ENCODE results near the gene SMAD1.
"Not testable (repeated sequence)": the region's sequence is repeated elsewhere in the genome, so short reads cannot be mapped to it uniquely, and the experiment has no call there.

SMAD1 gene

GRCh38 chr4:145523117-145523516, 41.5 kb downstream of the SMAD1 start:
- no peak for FAIRE-seq

DNA sequence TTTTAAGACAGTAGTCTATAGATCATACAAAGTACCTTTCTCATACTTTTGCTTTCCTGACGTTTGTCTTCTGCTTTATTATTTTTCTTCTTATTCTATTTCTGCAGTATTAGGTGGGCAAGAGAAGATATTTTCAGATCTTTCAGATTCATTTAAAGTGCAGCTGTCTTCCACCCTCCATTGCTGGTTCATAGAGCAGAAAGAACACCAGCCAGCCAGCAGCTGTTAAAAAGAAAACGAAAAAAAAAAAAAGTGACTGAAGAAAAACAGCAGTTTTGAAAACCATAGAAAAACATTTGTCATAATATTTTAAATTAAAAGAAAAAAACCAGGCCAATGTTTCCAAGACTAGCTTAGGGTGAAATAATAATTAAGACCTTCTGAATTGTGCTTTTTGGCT, 42.9 kb downstream of the SMAD1 start:
- DNase-seq (ENCODE audit: extremely low spot score, insufficient read length, low read depth) (no peak), FAIRE-seq (peak; percentile 52)

More at GRCh38 chr4:145523117-145523516, 41.5 kb downstream of the SMAD1 start:
- DNase-seq (ENCODE audit: extremely low spot score, insufficient read length, low read depth), result no peak

- no peak for DNase-seq (ENCODE audit: extremely low spot score, insufficient read length, low read depth)
- FAIRE-seq, result no peak
These were observed 43.7 kb downstream of the SMAD1 start for GRCh38 chr4:145525291-145525740.

GRCh38 chr4:145527773-145528172, 46.1 kb downstream of the SMAD1 start:
- DNase-seq (ENCODE audit: extremely low spot score, insufficient read length, low read depth) (no peak), FAIRE-seq (no peak)

DNA sequence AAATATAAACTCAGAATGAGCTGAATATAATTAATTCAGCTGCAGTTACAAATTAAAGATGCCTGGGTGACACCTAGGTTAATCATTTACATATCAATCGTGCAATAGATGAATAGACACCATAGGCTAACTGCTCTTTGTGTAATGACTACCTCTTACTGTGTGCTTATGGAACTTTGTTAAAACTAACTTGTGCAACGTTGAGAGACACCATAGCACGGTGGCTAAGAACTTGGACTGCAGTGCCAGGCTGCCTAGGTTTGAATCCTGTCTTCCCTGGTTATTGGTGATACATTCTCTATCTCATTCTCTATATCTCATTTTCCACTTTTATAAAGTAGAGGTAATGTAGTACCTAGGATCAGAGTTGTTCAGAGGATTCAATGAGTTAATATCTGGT, 46.9 kb downstream of the SMAD1 start:
- no peak for DNase-seq (ENCODE audit: extremely low spot score, insufficient read length, low read depth)
- FAIRE-seq, result no peak

- DNase-seq (ENCODE audit: extremely low spot score, insufficient read length, low read depth) (no peak), FAIRE-seq (peak; percentile 67)
These were observed 48.5 kb downstream of the SMAD1 start for GRCh38 chr4:145530189-145530588.

GRCh38 chr4:145530662-145531061, 49.0 kb downstream of the SMAD1 start:
- no peak for DNase-seq (ENCODE audit: extremely low spot score, insufficient read length, low read depth)

GRCh38 chr4:145531223-145531622, 49.6 kb downstream of the SMAD1 start:
- FAIRE-seq, result no peak
- no peak for DNase-seq (ENCODE audit: extremely low spot score, insufficient read length, low read depth)

More at GRCh38 chr4:145530662-145531061, 49.0 kb downstream of the SMAD1 start:
- peak; percentile 9 for FAIRE-seq

DNA sequence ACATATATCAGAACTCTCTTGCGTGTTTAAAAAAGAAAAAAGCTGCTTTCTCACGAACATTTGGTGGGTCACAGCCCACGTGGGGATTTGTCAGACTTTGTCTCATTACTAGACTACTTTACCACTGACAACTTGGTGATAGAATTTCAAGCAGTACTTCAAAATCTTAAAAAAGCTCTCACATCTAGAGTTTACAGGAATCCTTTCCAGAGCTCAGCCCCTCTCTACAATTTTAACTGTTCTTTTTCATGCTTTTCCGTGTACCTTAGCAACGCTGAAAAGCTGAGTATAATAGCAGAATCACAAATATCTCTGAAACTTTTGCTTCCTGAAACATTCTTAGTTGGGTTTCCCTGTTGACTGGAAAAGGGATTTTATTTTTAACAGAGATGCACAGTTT, 50.2 kb downstream of the SMAD1 start:
- no peak for FAIRE-seq
- no peak for DNase-seq (ENCODE audit: extremely low spot score, insufficient read length, low read depth)

DNA sequence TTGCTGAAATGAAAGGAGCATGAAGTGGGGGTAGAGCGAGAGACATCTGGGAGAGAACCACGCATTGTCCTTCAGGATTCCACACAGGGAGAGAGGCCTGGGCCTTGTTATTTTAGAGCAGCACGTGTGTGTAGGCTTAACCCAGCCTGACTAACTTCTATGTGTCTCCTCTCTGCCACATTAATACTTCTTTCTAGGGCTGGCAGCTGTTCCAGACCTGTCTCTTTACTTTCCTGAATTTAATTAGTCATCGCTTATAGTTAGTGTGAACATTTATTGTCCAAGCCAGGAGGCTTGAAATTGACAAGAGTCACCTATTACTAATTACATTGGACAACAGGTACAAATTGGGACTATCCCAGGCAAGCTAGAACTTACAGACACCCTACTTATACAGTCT, 51.3 kb downstream of the SMAD1 start:
- DNase-seq (ENCODE audit: extremely low spot score, insufficient read length, low read depth), result no peak
- no peak for FAIRE-seq

- DNase-seq (ENCODE audit: extremely low spot score, insufficient read length, low read depth); FAIRE-seq: not testable (repeated sequence)
These were observed 51.8 kb downstream of the SMAD1 start for GRCh38 chr4:145533415-145533814.

DNA sequence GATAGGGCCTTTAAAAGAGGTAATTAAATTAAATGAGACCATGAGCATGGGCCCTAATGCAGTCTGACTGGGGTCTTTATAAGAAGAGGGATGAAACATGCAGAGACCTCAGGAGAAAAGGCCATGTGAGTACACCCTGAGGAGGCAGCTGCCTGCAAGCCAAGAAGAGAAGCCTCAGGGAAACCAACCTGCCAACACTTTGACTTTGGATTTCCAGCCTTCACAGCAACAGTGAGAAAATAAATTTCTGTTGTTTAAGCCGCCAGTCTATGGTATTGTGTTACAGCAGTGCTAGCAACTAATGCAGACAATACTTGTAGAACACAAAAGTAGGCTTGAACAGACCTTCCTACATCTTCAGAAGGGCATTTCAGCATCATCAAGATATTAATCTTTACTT, 52.3 kb downstream of the SMAD1 start:
- no peak for DNase-seq (ENCODE audit: extremely low spot score, insufficient read length, low read depth)
- FAIRE-seq, result no peak

- no peak for DNase-seq (ENCODE audit: extremely low spot score, insufficient read length, low read depth)
- no peak for FAIRE-seq
These were observed 53.5 kb downstream of the SMAD1 start for GRCh38 chr4:145535202-145535601.

DNA sequence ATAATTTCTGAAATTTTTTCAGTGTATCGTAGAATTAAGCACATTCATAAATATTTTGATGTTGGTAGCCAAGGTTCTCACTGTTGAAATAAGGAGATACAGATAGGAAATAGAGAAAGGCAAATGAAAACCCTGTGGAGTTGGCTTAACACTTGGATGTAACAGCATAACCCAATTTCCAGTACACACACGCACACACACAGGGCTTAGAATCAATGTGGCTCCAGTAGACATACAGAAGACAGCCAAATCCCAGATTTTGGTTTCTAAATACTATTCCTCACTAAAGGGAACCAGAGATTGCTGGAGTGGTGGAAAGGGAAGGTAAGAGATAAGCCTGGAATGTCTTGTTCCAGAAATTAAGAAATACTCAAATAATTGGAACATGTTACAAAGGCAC, 54.4 kb downstream of the SMAD1 start:
- DNase-seq (ENCODE audit: extremely low spot score, insufficient read length, low read depth), result no peak
- FAIRE-seq, result no peak

GRCh38 chr4:145538596-145538995, 56.9 kb downstream of the SMAD1 start:
- FAIRE-seq, result no peak
- no peak for DNase-seq (ENCODE audit: extremely low spot score, insufficient read length, low read depth)

DNA sequence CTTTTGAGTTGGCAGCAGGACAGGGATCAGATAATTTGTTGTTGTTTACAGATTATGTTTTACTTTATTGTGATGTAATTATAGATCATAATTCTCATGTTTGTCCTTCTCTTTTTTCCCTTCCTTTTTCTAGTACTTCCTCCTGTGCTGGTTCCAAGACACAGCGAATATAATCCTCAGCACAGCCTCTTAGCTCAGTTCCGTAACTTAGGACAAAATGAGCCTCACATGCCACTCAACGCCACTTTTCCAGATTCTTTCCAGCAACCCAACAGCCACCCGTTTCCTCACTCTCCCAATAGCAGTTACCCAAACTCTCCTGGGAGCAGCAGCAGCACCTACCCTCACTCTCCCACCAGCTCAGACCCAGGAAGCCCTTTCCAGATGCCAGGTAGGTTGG, 58.0 kb downstream of the SMAD1 start:
- DNase-seq (ENCODE audit: extremely low spot score, insufficient read length, low read depth) (no peak), FAIRE-seq (no peak)

- peak; percentile 54 for FAIRE-seq
- no peak for DNase-seq (ENCODE audit: extremely low spot score, insufficient read length, low read depth)
These were observed 58.6 kb downstream of the SMAD1 start for GRCh38 chr4:145540235-145540634.

GRCh38 chr4:145541346-145541745, 59.7 kb downstream of the SMAD1 start:
- FAIRE-seq (no peak), DNase-seq (ENCODE audit: extremely low spot score, insufficient read length, low read depth) (no peak)

- no peak for FAIRE-seq
- DNase-seq (ENCODE audit: extremely low spot score, insufficient read length, low read depth), result no peak
These were observed 63.4 kb downstream of the SMAD1 start for GRCh38 chr4:145545031-145545430.

DNA sequence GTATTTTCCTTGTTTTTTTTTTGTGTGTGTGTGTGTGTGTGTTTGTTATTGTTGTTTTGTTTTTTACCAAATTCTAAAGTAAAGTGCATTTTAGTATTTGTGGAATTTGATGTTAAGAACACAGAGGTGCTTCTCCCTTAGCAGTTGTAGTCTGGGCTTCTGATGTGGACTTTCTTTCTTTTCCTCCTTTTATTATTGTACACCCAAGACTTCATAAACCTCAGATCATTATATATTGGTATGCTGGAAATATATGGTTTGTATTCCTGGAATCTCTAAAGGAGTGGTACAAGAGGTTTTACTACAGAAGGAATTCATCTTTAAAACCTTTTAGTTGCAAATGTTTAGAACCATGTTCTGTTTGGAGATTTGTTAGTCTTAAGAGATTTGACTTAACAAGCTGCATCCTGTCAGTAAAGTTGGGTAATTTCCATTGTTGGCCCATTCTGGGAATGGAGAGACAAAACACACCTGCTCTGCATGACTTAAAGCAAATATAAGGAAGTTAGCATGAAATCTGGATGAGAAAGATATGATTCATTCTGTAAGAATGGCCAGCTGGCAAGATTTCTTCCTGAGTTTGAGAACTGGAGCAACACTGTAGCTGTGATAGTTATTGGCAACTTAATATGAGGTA, 64.0 kb downstream of the SMAD1 start:
- no peak for DNase-seq (ENCODE audit: extremely low spot score, insufficient read length, low read depth)
- FAIRE-seq, result peak; percentile 26

DNA sequence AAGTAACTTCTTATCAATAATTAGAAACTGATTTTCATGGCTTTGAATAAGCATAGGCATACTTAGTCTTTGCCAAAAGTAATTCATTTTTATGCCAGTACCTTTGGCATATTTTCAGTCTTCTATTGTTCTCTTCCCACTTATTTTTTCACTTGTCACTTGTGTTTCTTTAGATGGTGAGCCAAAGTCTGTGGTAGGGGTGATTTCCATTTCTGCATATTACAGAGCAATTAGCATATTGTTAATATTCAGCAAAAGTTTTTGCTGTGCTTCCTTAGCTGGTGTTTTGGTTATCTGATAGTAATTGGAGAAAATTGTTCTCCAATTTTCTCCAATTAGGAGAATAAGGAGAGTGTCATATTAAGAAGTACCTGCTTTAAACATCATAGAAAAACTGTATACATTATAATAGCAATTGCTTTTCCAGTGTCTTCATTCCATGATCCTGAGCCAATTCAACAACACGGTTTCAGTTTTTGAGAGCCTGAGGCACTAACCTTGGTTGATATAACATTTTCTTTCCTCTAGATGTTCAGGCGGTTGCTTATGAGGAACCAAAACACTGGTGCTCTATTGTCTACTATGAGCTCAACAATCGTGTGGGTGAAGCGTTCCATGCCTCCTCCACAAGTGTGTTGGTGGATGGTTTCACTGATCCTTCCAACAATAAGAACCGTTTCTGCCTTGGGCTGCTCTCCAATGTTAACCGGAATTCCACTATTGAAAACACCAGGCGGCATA, 64.7 kb downstream of the SMAD1 start:
- no peak for FAIRE-seq
- no peak for DNase-seq (ENCODE audit: extremely low spot score, insufficient read length, low read depth)

- no peak for FAIRE-seq
These were observed 70.0 kb downstream of the SMAD1 start for GRCh38 chr4:145551660-145552059.

More at GRCh38 chr4:145551660-145552059, 70.0 kb downstream of the SMAD1 start:
- DNase-seq (ENCODE audit: extremely low spot score, insufficient read length, low read depth), result no peak

All from GM18507 (cell line).